Stimulated activated CD8-positive, alpha-beta memory T cell treated with anti-CD3 and anti-CD28 coated beads, Interleukin-7, amount 100 ng/mL, for 48 hours (primary cell): Measurements from ENCODE around the gene RELL2.

Source experiments
- DNase-seq, 2 donors: peaks; one replicate each; pipeline ENCODE4 v3.0.0-alpha.2; 2020; ENCODE audit warnings: low read depth in 1 of 2; ENCODE audit errors: extremely low read depth in 1 of 2

RELL2 gene

GRCh38 chr5:141647242-141647641 lies 10.4 kb downstream of the RELL2 start:
- no peak for DNase-seq

- DNase-seq, result no peak
These were observed 11.1 kb downstream of the RELL2 start for GRCh38 chr5:141647851-141648250.

DNA sequence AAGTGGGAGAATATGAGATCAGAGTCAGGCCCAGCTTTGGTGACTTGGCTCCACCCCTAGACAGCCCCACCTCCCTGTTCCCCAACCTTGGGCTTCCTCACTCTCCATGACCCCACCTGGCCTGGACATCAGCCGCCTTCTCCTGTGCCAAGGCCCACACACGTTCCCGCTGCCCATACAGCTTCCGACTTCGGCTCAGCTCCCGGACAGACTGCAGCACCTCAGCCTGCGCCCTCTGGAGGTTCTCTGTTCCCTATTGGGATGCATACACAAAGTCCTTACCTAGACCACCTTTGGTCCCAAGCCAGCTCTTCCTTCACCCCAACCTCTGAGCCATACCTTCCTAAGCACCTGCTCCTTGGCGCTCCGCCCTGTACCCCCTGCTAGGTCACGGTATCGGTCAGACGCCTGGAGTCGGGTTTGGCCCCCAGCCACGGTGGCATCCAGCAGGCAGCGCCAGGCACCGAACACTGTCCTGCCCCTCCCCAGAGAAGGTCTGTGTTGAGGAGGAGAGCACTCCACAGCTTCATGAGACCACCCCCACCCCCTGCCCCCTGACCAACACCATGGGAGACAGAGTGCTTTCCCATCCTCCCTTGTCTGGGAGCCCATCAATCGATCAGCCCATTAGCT lies 12.4 kb downstream of the RELL2 start:
- no peak for DNase-seq

- no peak for DNase-seq
These were observed 13.2 kb downstream of the RELL2 start for GRCh38 chr5:141649972-141650371.

- peak; percentile 72 to 75 for DNase-seq
These were observed 14.3 kb downstream of the RELL2 start, which contains the start of gene FCHSD1 for GRCh38 chr5:141650851-141651727. FCHSD1 (minus strand) TSS chr5:141651418; CDS start chr5:141651368, 50 bp downstream.

- DNase-seq, result no peak
These were observed 14.9 kb downstream of the RELL2 start for GRCh38 chr5:141651728-141652105.

GRCh38 chr5:141654298-141654697 lies 17.5 kb downstream of the RELL2 start:
- DNase-seq, result no peak

DNA sequence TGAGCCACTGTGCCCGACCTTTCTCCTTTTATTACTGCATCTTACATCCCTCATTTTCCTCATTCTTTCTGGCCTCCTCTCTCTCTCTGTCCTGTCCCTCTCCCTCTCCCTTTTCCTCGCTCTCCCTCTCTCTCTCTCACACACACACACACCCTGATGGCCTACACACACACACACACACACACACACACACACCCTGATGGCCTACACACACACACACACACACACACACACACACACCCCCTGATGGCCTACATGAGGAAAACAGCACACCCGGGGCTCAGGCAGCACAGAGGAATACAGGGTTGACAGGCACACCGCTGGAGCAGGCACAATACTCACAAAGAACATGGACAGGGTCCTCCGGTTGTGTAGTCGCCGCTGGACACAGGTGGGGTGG lies 18.2 kb downstream of the RELL2 start:
- no peak for DNase-seq

- no peak for DNase-seq
These were observed 19.6 kb downstream of the RELL2 start for GRCh38 chr5:141656396-141656795.

GRCh38 chr5:141657404-141657803 lies 20.6 kb downstream of the RELL2 start:
- DNase-seq, result no peak

DNA sequence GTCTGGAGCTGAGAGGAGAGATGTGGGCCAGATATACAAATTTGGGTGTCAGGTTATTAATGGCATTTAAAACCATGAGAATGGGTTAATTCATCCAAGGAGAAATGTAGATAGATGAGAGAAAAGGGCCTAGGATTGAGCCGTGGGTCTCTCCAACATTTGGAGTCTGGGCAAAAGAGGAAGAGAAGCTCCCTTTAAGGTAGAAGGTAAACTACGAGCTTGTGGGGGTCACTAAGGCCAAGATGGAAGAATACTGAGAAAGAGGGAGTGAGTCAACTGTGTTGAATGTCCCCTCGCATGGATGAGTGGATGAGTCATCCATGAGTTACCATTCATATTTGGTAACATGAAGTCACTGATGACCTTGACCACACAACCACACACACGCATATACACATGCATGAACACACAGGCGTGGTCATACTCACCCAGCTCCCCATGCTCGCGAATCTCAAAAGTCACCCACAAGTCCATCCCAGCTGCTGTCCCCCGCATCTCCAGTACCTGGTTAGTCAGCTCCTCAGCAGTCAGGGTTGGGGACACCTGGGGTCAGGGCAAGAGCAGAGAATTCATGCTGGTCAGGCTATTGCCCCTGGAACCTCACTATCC lies 21.2 kb downstream of the RELL2 start:
- DNase-seq, result no peak

- no peak for DNase-seq
These were observed 25.2 kb downstream of the RELL2 start for GRCh38 chr5:141662028-141662427.

- no peak for DNase-seq
These were observed 26.7 kb downstream of the RELL2 start for GRCh38 chr5:141663506-141663905.

- peak; percentile 39 to 53 for DNase-seq
These were observed 28.1 kb downstream of the RELL2 start for GRCh38 chr5:141664733-141665461.

DNA sequence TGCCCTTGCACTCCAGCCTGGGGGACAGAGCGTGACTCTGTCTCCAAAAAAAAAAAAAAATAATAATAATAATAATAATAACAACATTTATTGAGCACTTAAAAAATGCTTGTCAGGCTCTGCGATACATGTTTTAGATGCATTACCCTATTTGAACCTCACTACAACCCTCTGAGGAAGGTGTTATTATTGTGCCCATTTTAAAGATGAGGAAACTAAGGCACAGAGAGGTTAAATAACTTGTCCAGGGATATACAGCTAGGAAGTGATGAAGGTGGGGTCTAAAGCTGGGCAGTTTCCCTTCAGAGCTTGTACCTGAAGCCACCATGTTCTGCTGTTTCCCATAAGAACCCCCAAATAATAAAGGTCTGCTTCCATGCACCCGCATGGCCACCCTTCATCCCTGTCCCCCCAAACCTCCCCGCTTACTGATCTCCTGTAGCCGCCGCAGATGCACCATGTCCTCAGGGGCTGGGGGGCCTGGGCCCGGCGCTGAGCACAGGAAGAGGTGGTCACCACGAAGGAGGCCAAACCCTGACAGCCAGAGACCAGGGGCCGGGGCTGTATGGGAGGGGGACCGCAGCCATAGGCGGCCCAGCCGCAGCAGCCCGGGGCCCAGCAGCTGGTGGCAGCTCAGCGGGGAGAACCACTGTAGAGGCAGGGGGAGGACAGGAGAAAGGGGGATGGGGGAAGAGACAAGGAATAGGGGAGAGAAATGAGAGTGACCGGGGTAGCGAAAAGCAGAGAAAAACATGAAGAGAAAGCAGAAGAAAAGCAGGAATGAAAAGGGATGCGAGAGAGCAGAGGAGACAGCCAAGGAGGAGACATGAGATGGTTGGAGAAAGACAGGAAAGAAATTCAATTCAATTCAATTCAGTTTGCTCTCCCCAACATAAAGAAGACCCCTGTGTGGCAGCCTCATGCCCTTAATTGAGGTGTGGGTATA lies 29.5 kb downstream of the RELL2 start:
- DNase-seq, result no peak

DNA sequence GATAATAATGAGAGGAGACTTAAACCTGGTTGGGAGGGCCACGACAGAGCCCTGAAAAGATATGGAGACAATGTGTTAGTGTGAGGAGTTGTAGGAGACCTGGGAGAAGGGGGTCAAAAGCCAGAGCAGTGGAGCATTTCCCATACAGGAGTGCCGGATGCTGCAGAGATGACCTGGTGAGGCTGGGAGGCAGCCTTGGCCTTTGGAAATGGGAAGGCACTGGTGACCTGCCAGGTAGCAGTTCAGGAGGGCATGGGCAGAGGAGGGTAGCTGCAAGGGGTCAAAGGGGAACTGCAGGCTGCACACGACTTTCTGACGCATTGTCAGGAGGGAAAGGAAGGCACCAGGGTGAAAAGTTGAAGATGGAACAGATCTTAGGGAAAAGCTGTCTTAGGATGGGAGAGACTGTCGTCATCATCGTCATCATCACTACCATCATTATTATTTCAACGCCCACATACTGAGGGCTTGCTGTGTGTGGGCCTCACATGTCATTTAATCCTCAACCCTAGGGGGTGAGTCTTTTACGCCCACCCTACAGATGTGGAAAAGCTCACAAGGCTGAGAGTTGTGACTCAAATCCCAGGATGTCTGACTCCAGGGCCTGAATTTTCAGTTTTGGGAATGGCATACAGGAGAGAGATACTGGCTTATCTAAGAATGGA lies 31.9 kb downstream of the RELL2 start:
- DNase-seq, result no peak

DNA sequence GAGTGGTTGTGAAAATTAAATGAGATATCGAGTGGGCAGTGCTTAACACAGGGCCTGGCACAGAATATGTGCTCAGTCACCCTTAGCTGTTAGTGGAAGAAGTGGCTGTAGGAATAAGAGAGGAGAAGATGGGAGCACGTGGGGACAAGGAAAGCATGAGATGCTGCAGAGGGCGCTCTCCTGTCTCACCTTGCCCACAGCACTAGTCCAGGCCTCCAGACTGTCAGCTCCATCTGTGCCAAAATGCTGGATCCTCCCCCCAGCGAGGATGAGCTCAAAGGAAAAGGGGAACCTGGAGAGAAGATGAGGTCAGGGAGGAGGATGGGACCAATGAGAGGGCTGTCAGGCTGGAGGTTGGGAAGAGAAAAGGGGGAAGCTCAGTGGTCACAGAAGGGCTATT lies 32.7 kb downstream of the RELL2 start:
- DNase-seq, result no peak

DNA sequence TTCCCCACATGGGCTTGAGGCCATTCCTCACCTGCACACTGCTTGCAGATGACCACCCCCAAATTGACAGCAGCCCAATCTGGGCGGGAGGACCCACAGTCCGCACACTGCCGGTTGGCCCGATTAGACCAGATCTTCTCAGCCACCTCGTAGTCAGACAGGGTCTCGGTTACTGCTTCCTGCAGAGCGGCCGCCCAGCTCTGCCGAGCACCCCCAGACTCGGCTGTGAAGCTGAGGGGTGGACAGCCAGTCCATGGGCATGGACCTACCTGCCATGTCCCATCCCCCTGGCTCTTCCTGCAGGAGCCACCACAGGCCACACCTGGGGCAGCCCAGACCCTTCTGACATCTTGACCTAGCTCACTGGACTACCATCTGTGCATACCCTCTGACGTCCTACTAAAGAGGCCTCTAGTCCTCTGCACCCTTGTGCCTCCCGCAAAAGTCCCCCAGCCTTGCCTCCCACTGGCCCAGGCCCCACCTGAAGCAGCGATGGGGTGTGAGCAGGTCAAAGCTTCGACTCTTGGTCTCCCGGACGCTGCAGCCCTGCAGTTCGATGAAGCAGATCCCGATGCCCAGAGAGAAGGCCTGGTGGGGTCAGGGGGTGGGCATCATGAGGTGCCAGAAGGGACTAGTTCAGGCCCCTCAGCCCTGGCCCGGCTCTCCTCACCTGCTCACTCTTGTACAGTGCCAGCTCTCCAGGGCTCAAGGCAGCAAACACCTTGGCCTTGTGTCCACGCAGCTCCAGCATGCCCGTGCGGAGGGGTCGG lies 35.5 kb downstream of the RELL2 start:
- DNase-seq, result no peak
